ENCODE measurements around the gene WNT11. TPM values are rescaled to one million over a fixed set of nuclear protein-coding genes. Genes with fewer than 3 reads are reported as not detected.

Gene WNT11
- total RNA-seq, 1 experiment from 2014 or later, result 29.0 TPM

DNA sequence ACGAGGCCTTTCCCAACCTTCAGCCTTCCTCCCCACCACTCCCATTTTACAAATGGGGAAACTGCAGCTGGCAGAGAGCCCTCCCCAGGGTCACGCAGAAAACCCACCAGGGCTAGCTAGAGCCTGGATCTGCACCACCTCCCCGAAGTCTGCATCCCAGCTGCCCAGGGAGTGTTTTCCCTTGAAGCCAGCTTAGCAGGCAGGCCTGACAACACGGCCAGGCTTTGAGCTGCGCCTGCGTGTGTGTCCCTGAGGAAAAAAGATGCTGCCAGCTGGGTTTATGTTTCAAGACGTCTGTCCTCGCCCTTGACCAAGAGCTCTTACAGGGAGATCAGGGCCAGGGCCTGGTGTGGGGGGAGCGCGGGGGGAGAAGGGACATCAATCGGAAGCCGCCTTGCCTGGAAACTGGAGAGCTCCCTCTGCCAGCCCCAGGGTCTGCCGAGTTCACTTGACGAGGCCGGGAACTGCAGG lies 20.3 kb downstream of the WNT11 start:
- ChIA-PET CTCF (interaction anchor here (1.3 kb wide), 1 partner anchor 22 kb away, joined by 3 read pairs; no protein-coding TSS in a partner anchor), POLR2A (no interaction called here)
- no peak overlapping the region for H3K4me3 ChIP-seq (ENCODE audit: low read depth, low read length)
- no TSS peak for BruUV-seq (replicated peaks)
- H3K36me3 ChIP-seq (ENCODE audit: control insufficient read depth, insufficient read depth, low read length), result no peaks in the 10 kb centered on the region
- Mint-ChIP-seq H3K27ac (ENCODE audit: unreplicated experiment) (no peak overlapping the region), H3K4me1 (ENCODE audit: low read depth, unreplicated experiment) (no peaks in the 10 kb centered on the region), H3K4me3 (ENCODE audit: unreplicated experiment) (no peak overlapping the region), H3K27me3 (ENCODE audit: insufficient read depth, unreplicated experiment) (no peaks in the 10 kb centered on the region), H3K36me3 (ENCODE audit: insufficient read depth, unreplicated experiment) (peaks cover 15% of the 10 kb centered on the region), H3K9me3 (ENCODE audit: unreplicated experiment) (no peaks in the 10 kb centered on the region)
- TF ChIP-seq, protein P1, sequence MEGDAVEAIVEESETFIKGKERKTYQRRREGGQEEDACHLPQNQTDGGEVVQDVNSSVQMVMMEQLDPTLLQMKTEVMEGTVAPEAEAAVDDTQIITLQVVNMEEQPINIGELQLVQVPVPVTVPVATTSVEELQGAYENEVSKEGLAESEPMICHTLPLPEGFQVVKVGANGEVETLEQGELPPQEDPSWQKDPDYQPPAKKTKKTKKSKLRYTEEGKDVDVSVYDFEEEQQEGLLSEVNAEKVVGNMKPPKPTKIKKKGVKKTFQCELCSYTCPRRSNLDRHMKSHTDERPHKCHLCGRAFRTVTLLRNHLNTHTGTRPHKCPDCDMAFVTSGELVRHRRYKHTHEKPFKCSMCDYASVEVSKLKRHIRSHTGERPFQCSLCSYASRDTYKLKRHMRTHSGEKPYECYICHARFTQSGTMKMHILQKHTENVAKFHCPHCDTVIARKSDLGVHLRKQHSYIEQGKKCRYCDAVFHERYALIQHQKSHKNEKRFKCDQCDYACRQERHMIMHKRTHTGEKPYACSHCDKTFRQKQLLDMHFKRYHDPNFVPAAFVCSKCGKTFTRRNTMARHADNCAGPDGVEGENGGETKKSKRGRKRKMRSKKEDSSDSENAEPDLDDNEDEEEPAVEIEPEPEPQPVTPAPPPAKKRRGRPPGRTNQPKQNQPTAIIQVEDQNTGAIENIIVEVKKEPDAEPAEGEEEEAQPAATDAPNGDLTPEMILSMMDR (IDR thresholded peaks at IDR 0.05; ENCODE audit: insufficient read depth in 1 of 2, low read depth in 1 of 2, low read length in 1 of 2, severe bottlenecking in 1 of 2, unreplicated experiment in 1 of 2), result no peak
- H3K9me3 ChIP-seq, result no peaks in the 10 kb centered on the region
- DNase-seq, result no peak
- no peaks in the 10 kb centered on the region for H3K4me1 ChIP-seq
- no peaks in the 10 kb centered on the region for H3K27me3 ChIP-seq (replicated peaks; ENCODE audit: control insufficient read depth, insufficient read depth, low read length)
- intact Hi-C loops (cut with micrococcal nuclease; ENCODE audit: unreplicated experiment), result no loop called here

DNA sequence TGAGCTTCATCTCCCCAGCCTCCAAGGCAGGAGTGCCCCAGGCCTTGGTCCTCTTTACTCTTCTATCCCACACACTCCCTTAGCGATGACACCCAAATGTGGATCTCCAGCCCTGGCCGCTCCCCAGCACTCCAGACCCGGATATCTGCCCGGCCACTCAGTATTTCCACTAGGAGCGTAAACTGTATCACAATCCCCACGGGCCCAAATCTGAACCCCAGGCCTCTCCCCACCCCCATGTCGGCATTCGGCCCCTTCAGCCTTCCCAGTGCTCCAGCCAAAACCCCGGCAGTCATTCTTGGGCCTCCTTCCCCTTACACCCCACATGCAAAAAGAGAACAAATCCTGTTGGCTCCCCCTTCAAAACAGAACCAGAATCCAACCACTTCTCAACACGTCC lies 20.8 kb downstream of the WNT11 start:
- POLR2A ChIA-PET, result no interaction called here
- no peaks in the 10 kb centered on the region for H3K9me3 Mint-ChIP-seq (ENCODE audit: unreplicated experiment)
- H3K27me3 Mint-ChIP-seq (ENCODE audit: insufficient read depth, unreplicated experiment), result no peaks in the 10 kb centered on the region
- no peak for DNase-seq
- intact Hi-C loops (cut with micrococcal nuclease; ENCODE audit: unreplicated experiment), result no loop called here
- H3K27me3 ChIP-seq (replicated peaks; ENCODE audit: control insufficient read depth, insufficient read depth, low read length), result no peaks in the 10 kb centered on the region
- CTCF ChIA-PET, result interaction anchor here (1.3 kb wide), 1 partner anchor 22 kb away, joined by 3 read pairs; no protein-coding TSS in a partner anchor
- no peak overlapping the region for H3K4me3 Mint-ChIP-seq (ENCODE audit: unreplicated experiment)
- no peaks in the 10 kb centered on the region for H3K36me3 ChIP-seq (ENCODE audit: control insufficient read depth, insufficient read depth, low read length)
- no peak overlapping the region for H3K4me3 ChIP-seq (ENCODE audit: low read depth, low read length)
- H3K4me1 Mint-ChIP-seq (ENCODE audit: low read depth, unreplicated experiment), result no peaks in the 10 kb centered on the region
- no peaks in the 10 kb centered on the region for H3K4me1 ChIP-seq
- H3K36me3 Mint-ChIP-seq (ENCODE audit: insufficient read depth, unreplicated experiment), result peaks cover 15% of the 10 kb centered on the region
- TF ChIP-seq, protein P1 (IDR thresholded peaks at IDR 0.05; ENCODE audit: insufficient read depth in 1 of 2, low read depth in 1 of 2, low read length in 1 of 2, severe bottlenecking in 1 of 2, unreplicated experiment in 1 of 2), result no peak
- BruUV-seq (replicated peaks), result no TSS peak
- no peak overlapping the region for H3K27ac Mint-ChIP-seq (ENCODE audit: unreplicated experiment)
- no peaks in the 10 kb centered on the region for H3K9me3 ChIP-seq

DNA sequence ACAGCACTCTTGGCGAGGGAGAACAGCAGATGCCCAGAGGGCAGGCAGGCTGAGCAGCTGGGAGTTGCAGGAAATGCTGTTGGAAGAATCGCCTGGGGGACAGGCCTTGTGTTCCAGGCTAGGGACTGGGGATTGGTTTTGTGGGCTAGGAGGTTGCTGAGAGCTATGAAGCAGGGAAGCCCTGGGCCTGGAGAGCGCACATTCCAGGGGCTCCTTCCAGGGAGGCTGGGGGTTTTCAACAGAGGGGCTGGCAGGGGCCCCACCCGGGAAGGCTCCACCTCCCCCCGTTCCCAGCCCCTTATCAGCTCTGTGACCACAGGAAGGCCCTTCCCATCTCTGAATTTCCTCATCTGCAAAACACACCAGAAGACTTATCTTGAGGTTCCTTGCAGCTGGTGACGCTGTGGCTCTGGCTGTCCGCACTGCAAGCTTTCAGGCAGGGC lies 21.7 kb downstream of the WNT11 start:
- Histone ChIP-seq H3K4me1 (no peaks in the 10 kb centered on the region), H3K4me3 (ENCODE audit: low read depth, low read length) (no peak overlapping the region), H3K9me3 (no peaks in the 10 kb centered on the region), H3K36me3 (ENCODE audit: control insufficient read depth, insufficient read depth, low read length) (no peaks in the 10 kb centered on the region), H3K27me3 (replicated peaks; ENCODE audit: control insufficient read depth, insufficient read depth, low read length) (no peaks in the 10 kb centered on the region)
- CTCF ChIA-PET, result interaction anchor here (0.8 kb wide), 1 partner anchor 121 kb away, joined by 4 read pairs; no protein-coding TSS in a partner anchor
- H3K4me1 Mint-ChIP-seq (ENCODE audit: low read depth, unreplicated experiment), result no peaks in the 10 kb centered on the region
- H3K27ac Mint-ChIP-seq (ENCODE audit: unreplicated experiment), result no peak overlapping the region
- no peaks in the 10 kb centered on the region for H3K27me3 Mint-ChIP-seq (ENCODE audit: insufficient read depth, unreplicated experiment)
- intact Hi-C loops (cut with micrococcal nuclease; ENCODE audit: unreplicated experiment), result no loop called here
- no peaks in the 10 kb centered on the region for H3K9me3 Mint-ChIP-seq (ENCODE audit: unreplicated experiment)
- DNase-seq, result no peak
- BruUV-seq (replicated peaks), result no TSS peak
- POLR2A ChIA-PET, result no interaction called here
- TF ChIP-seq, protein P1 (IDR thresholded peaks at IDR 0.05; ENCODE audit: insufficient read depth in 1 of 2, low read depth in 1 of 2, low read length in 1 of 2, severe bottlenecking in 1 of 2, unreplicated experiment in 1 of 2), result no peak
- H3K4me3 Mint-ChIP-seq (ENCODE audit: unreplicated experiment), result no peak overlapping the region
- peaks cover 15% of the 10 kb centered on the region for H3K36me3 Mint-ChIP-seq (ENCODE audit: insufficient read depth, unreplicated experiment)

All from Caco-2 (cell line).